ENCODE measurements around the gene MAD2L2.
A peak's percentile ranks its signal among the peaks of the same experiment; 100 is the strongest.

MAD2L2 gene

DNA sequence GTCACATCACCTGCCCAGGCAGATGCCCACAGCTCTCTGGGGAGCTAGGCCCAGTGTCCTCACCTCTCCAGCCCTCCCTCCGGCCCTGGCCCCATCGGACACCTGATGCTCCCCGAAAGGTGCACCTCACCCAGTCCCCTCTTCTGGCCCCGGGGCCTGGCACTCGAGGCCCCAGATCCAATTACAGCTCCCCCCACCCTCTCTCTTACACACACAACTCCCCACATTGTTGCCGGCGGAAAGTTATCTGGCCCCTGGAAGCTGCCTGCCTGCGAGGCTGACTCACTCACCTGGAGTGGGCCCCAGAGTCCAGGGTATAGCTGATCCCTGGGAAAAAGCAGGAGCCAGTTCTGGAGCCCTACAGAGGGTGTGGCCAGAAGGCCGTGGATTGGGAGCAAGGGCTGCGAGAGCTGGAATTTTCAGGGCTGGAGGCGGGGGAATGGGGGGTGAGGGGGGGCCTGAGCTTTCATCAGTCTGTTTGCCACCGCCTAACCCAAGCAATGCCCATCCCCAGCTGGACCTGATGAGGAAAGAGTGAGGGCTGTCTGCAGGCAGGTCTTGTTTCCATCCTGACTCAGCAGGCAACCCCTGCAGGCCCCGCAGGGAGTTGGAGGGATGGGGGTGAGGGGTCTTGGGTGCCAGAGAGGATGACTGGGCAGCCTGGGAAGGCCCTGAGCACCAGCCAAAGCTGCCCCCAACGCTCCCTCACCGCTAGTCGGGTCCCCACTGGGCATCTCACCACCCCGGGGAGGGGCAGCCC is 27.7 kb downstream of the MAD2L2 start:
- DNase-seq (ENCODE audit: low read depth in 3 of 3): no peak

DNA sequence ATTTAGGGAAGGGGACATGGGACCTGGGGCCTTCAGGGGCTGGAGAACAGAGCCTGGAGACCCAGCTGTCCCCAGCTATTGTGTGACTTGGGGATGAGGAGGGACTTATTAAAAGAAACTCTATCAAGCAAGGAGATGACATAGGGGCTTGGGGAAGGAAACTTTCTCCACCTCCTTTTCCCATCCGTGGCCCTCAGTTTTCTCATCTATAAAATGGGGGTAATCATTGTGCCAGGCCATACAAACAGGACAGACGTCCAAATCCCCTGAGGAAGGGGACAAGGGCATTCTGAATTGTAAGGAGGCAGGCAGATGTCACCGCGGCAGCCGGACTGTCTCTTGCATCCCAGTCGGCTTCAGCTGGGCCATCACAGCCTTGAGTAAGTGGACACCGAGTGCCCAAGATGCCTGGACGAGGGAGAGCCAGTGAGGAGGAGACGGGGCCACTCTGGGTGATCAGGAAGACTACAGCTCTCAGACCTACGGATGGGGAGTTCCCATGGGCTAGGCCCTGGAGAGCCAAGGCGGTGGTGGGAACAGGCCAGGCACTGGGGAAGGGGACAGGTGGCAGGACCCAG is 28.7 kb downstream of the MAD2L2 start:
- no peak for DNase-seq (ENCODE audit: low read depth in 3 of 3)

DNA sequence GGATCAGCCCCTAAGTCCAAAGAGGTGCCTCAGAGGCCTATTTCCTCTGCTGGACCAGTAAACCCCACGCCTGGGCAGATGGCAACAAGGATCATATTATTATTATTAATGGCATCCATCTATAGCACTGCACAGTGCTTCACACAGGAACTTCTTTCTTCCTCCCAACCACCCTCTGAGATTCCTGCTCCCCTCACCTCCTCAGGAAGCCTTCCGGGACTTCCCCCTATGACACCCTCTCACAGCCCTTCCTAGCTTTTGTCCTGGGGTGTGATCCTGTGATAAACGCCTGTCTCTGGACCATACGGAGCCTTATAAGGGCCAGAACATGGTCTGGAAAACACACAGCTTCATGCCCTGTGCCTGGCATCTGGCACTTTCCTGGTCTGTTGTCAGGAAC is 29.9 kb downstream of the MAD2L2 start:
- DNase-seq (ENCODE audit: low read depth in 3 of 3): no peak

DNA sequence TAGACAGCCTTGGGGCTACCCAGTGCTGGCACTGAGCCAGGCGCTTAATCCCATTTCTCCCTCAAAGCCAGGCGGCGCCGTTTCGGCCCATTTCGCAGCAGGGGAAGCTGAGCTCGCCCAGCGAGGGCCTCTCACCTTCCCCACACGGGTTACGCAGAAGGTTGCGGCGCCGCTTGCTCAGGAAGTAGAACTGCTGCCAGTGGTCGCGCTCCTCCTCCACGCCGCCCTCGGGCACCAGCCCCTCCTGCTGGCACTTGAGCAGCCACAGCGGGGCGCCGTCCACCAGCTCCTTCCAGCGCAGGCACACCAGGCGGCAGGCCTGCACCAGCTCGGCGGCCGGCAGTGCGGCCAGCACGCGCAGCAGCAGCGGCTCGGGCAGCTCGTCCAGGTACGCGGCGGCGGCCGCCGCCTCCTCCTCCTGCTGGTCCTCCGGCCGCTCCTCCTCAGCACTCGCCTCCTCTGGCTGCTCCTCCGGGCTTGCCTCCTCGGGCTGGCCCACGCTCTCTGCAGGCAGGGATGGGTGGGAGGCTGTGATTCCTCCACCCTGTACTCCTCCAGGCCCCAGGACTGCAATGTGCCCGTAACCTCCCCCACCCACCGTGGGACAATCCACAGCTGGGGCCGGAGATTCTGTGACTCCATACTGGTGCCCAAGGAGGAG is 30.5 kb downstream of the MAD2L2 start:
- DNase-seq (ENCODE audit: low read depth in 3 of 3): peak; percentile 64 to 75 (median 73)

DNA sequence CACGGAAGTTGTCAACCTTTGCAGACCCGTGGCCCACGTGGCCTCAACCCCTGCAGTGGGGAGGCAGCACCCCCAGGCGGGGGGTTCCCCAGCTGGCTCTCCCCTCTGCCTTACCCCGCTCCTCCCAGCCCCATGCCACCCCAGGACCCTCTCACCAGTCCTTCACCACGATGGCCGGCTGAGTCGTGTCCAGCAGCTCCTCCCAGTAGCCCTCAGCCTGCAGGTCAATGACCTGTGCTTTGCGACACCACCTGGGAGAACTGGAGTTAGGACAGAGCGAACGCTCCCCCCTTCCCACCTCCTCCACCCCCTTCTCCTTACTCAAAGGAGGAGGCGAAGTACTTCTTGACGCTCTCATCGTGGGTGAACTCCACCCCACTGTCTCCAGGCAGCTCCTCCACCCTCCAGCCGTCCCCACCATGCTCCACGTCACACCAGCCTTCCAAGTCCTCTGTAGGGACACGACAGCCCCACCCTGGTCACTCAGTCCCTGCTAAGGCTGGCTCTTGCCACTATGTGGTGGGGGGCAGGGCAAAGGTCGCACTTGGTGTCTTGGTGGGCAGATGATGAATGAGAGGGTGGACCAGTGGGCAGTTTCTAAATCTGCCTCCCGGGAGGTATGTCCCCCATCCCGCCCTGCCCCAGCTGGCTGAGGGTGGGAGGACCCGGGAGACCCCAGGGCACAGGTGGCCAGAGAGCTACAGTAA is 31.2 kb downstream of the MAD2L2 start:
- no peak for DNase-seq (ENCODE audit: low read depth in 3 of 3)

DNA sequence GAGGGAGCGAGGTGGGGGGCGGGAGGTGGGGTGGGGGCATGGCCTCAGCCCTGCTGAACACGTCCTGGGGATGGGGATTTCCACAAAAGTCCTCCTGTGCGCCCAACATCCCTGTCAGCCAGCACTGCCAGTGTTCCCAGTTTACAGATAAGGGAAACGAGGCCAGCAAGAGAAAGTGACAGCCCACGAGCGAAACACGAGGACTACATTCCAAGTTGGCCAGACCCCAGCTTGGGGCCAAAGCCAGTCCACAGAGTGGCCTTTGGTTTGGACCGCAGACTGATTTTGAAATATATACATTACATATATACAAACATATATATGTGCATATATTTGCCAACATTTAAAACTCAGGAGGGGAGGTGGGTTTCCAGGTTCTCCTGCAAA is 31.7 kb downstream of the MAD2L2 start:
- no peak for DNase-seq (ENCODE audit: low read depth in 3 of 3)

DNA sequence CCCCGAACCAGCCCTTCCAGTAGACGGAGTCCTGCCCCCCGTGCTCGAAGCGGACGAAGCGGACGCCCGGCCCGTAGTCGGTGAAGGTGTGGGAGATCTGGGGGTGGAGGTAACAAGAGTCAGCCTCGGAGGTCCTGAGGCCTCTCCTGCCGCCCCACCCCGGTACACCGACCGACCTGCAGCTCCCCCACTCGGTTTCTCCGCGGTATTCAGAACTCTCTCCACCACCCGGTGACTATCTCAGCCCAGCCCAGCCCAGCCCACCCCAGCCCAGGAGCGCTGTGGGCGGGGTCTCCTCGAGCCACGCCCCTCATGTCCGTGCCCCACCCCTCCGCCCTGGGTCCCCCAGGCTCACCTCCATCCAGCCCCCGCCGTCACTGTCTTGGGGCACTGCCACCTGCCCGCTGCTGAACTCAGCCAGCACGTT is 32.2 kb downstream of the MAD2L2 start:
- no peak for DNase-seq (ENCODE audit: low read depth in 3 of 3)

DNA sequence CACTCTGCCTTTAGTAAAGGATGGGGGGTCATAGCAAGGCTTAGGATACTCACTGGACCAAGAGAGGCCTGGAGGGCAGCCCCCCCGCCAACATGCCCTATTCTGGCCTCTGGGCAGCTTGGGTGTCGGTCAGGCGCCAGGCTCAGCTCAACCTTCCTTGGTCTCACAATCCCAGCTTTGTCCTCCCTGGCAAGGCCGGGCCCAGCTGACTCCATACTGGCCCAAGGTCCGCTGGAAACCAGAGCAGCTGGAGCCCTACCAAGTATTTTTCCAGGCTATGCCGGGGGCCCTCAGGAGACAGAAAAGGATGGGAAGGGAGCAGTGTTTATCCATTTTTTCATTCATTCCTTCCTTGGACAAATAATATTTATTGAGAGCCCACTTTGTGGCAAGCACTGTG is 32.9 kb downstream of the MAD2L2 start:
- no peak for DNase-seq (ENCODE audit: low read depth in 3 of 3)

DNA sequence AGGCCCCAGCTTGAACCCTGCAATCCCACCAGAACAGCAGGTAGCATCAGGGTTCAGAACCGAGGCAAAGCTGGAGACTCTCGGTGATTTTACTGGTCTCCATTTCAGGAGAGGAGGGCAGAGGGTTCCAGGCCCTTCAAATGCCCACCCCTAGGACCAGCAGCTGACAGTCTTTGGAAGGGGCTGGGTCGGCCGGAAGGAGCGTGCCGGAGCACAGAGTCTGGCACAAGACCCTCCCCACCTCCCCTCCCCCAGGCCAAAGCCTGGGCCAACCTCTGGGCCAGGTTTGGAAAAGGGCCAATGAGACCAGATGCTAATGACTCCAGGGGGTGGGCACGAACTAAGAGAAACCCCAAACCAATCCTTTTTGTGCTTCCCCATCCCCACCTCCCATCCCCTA is 33.6 kb downstream of the MAD2L2 start:
- no peak for DNase-seq (ENCODE audit: low read depth in 3 of 3)

DNA sequence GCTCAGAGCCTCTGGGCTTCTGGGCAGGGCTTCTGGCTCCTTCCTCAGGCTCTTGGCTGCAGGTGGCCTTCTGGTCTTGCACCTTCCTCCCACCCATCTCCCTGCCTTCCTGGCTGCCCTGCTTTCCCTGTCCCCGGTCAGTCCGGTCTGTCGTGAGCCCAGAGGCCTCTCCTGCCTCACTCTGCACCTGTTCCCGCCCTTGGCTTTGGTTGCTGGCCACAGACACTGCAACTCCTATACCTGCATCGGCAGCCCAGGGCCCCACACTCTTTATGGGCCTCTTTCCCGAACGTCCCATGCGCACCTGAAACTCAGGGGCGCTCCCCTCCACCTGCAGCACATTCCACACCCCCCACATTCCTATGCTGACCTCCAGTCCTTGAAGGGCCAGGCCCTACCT is 34.6 kb downstream of the MAD2L2 start:
- no peak for DNase-seq (ENCODE audit: low read depth in 3 of 3)

DNA sequence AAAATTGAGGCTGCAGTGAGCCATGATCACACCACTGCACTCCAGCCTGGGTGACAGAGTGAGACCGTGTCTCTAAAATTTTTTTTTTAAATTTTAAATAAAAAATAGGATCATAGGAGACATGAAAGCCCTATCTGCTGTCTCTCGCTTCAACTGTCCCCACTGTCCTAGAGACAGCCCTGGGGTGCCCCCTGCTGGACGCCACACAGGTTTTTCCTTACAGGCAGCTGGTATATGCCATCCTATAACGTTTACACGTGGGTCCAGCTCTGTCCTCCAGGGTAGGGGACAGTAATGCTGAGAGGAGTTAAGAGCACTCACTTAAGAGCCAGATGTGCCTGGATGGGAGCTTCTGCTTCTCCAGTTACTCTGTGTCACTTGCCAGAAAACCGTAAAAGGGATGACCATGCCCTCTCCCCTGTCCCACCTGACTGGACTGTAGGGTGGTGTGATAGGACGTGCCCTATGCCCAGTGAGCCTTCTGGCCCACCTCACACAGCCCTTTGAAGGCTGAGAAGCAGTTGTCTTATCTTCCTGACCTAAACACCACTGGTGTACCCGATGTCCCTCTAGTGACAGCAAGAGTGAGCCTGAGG is 35.2 kb downstream of the MAD2L2 start:
- DNase-seq (ENCODE audit: low read depth in 3 of 3): peak; percentile 63 to 83 (median 69)

DNA sequence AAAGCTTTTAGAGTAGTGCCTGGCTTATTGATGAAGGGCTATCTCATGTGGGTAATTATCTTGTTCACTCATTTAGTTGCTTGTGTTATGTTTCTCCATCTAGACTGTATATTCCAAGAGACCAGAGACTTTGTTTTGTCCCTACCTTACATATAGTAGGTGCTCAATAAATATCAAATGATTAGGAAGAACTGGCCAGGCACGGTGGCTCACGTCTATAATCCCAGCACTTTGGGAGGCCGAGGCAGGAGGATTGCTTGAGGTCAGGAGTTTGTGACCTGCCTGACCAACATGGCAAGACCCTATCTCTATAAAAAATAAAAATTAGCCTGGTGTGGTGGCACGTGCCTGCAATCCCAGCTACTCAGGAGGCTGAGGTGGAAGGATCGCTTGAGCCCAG is 35.7 kb downstream of the MAD2L2 start:
- DNase-seq (ENCODE audit: low read depth in 3 of 3): no peak

DNA sequence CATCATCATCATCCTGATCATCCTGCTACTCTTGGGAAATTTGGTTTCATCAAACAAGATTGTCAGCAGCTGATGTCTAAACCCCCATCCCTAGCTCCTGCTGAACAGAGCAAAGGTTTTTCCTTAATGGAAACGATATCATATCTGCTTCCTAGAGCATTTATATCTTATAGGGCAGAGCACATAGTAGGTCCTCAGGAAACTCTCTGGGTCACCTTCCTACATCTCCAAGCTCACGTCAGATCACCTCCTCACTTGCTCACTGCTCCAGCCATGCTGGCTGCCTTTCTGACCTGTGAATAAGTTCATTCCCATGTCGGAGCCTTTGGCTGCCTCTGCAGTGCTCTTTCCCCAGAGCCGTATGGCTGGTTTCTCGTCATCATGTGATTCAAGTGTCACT is 37.2 kb downstream of the MAD2L2 start:
- no peak for DNase-seq (ENCODE audit: low read depth in 3 of 3)

DNA sequence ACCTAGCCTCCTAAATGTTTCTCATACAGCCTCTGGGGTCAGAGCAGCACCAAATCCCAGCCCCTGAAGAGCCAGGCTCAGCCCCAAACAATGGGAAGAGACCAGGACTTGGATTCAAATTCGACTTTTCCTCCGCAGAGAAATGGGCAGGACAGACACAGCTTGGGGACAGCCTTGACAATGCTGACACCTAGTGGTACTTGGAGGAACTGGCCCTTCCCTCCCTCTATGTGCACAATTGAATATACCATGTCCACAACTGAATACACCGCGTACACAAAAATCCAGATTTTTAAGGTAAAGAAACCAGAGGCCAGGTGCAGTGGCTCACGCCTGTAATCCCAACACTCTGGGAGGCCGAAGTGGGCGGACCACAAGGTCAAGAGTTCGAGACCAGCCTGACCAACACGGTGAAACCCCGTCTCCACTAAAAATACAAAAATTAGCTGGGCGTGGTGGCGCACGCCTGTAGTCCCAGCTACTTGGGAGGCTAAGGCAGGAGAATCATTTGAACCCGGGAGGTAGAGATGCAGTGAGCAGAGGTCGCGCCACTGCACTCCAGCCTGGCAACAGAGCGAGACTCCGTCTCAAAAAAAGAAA is 38.4 kb downstream of the MAD2L2 start:
- DNase-seq (ENCODE audit: low read depth in 3 of 3): peak; percentile 43 to 62 (median 60)

DNA sequence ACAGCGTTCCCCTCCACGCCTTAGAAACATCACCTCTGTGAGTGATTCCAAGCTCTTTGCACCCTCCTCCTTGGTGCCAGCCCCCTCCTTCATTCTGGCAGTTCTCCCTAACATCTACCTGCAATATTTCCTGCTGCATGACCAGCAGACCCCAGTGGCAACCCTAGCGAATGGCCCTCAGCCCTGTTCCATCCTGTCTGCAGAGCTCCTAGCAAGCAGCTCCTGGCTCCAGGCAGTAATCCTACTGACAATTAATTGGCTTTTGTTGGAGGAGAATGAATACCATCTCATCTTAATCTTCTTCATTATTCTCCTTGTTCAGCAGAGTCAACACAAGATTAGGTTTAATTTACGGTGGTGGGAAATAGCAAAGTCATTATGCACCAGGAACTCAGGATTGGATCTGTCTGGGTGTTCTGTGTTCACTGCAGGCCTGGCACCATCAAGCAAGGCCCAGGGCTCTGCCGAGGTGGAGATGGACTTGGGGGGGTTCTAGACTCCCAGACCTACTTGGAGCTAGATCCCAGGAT is 39.1 kb downstream of the MAD2L2 start:
- no peak for DNase-seq (ENCODE audit: low read depth in 3 of 3)

DNA sequence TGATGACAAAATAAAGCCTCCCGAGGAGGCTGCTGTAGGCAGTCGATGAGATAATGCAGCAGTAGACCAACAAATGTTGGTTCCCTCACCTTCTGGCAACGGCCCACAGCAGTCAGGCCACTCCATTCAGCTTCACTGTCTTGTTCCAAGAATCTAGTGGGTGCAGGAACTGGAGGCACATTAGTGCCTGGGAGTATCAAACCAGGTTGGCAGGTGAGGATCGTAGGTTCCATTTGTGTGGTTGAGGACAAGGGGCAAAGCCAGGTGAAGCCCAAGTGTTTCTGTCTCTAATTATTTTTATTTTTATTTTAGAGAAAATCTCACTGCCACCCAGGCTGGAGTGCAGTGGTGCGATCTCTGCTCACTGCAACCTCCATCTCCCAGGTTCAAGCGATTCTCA is 40.0 kb downstream of the MAD2L2 start:
- DNase-seq (ENCODE audit: low read depth in 3 of 3): no peak

DNA sequence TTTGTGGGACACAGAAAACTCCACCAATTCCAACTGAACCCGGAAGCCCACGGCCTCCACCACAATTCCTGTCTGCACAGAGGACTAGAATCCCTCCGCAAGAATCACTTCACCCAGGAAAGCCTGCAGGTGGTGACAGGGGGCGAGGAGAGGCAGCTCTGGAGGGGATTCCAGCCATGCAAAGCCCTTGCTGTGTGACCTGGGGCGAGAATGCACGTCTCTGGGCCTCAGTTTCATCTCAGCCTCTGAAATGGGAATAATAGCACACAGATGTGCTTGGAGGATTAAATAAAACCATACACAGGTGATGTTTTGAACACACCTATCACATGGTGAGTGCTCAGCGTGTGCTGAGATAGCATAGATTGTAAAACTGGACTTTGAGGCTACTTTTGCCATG is 40.8 kb downstream of the MAD2L2 start:
- DNase-seq (ENCODE audit: low read depth in 3 of 3): no peak

DNA sequence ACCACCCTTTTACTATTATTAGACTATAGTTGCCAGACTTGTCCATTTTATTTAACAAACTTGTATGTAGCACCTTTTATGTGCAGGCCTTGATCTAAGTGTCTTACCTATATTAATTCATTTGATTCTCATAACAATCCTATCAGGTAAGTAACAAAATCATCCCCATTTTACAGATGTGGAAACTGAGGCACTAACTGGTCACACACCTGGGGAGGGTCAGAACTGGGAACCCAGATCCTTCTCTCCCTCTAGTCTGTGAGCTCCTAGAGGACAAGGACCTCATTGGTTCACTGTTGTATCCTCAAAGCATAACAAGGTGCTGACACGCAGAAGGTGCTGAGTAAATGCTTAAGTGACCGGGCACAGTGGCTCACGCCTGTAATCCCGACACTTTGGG is 41.6 kb downstream of the MAD2L2 start:
- DNase-seq (ENCODE audit: low read depth in 3 of 3): no peak

DNA sequence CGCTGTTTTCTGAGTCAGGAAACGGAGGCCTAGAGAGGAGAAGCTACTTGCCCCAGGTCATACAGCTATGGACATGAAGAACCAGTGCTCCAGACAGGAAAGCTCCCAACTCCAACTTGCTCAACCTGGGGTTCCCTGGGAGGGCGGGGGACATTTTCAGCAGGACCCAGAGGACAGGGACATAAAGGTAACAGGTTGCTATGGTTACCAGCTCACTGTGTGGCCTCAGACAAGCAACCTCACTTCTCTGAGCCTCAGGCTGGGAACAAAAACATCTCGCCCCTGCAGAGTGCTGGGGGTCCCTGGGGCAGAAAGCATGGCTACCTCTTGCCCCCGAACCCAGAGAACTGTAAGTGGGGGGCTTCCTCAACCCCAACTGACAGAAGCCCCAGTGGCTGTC is 42.8 kb downstream of the MAD2L2 start:
- no peak for DNase-seq (ENCODE audit: low read depth in 3 of 3)

DNA sequence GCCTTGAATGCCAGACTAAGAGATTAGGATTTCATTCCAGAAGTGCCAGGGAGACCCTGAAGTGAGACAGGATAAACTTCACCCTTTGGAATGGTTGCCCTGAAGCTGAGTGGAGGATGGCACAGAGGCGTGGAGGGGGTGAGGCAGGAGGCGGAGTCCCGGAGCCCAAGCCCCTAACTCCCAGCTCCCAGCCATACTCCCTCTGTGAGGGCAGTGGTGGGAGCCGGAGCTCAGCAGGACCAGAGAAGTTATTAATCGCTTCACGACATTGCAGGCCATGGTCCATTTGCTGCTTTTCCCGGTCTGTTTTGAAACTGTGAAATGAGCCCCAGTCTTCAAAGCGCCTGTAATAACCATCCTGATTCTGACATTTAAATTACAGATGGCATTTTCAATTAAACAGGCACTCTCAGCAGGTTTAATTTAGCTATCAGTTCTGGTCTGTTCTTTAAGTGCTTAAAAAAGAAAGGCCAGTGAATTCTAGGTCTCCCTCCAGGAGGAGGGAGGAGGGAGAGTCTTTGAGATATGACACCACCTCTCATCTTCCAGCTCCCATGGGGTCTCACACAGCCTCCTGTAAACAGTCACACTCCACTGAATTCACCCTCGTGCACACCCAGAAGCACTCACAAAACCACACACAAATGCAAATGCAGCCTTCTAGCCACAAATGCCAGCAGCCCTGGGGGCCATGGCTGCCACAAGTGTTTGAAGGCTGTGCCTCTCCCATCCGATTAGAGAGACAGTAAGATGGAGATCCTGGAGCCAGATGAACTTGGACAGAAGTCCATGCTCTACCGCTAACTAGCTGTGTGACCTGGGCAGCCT is 46.4 kb downstream of the MAD2L2 start:
- DNase-seq (ENCODE audit: low read depth in 3 of 3): no peak

Data from stimulated activated CD4-positive, alpha-beta T cell treated with anti-CD3 and anti-CD28 coated beads, TNF-alpha, amount 100 ng/mL, for 48 hours (primary cell).